Liver (tissue), 2 donors: ENCODE results near the gene THUMPD1.

Source experiments
- ATF3 ChIP-seq: IDR thresholded peaks from 2 replicates; pipeline ENCODE4 v1.6.1; 2016; ENCODE audit warnings: antibody characterized with exemption
- GABPA ChIP-seq, 2 donors: IDR thresholded peaks in 1 of 2; conservative IDR thresholded peaks in 1 of 2; 2 replicates each; pipeline ENCODE4 v1.6.1; 2016; ENCODE audit warnings: antibody characterized with exemption in 2 of 2, mild to moderate bottlenecking in 1 of 2, moderate library complexity in 1 of 2
- RAD21 ChIP-seq, 2 donors: IDR thresholded peaks; 2 replicates each; pipeline ENCODE4 v1.6.1; 2016; ENCODE audit warnings: antibody characterized with exemption in 2 of 2, mild to moderate bottlenecking in 2 of 2
- REST ChIP-seq: IDR thresholded peaks from 2 replicates; pipeline ENCODE4 v1.6.1; 2016; ENCODE audit warnings: antibody characterized with exemption, mild to moderate bottlenecking
- donor health status: healthy.

DNA sequence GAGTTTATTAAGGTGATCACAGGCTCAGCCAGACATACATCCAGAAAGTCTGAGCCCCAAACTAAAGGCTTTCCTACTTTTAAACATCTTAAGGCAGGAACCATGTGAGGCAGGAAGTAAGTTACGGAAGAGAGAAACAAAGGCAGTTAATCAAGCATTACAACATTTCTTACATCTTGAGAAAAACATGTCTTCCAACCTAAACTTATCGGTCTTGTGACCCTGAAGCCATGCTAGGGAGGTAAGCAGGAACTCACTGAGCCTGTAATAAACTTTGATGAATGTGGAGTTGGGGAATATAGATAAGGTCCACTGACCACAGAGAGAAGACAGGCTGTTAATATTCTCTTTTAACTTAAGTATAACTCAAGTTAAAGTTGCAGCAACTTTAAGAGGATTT lies 18.7 kb upstream of the THUMPD1 start:
- TF ChIP-seq ATF3 (no peak), REST (no peak), RAD21 (IDR thresholded peaks at IDR 0.05) (no peak), GABPA (IDR thresholded peaks at IDR 0.05 in 1 of 2, conservative IDR thresholded peaks at IDR 0.05 in 1 of 2) (no peak)
